H9 (cell line): Measurements from ENCODE around the gene EMX2. TPM values are rescaled to one million over a fixed set of nuclear protein-coding genes. Genes with fewer than 3 reads are reported as not detected.

Experiments used
- DNase-seq: peaks from one replicate; pipeline ENCODE4 v3.0.0-alpha.2; 2017
- H2AFZ ChIP-seq: one replicate; pipeline ENCODE4 v1.6.1; 2013; ENCODE audit warnings: mild to moderate bottlenecking, low read length, control low read depth, moderate library complexity
- H2AK5ac ChIP-seq: 2 replicates; pipeline ENCODE4 v1.6.1; 2013; ENCODE audit warnings: low read length, control low read depth, mixed read lengths; ENCODE audit not compliant: insufficient read length
- H2BK120ac ChIP-seq: one replicate; pipeline ENCODE4 v1.6.1; 2013; ENCODE audit warnings: low read depth, mild to moderate bottlenecking, low read length, control low read depth, inconsistent platforms; ENCODE audit not compliant: poor library complexity, severe bottlenecking
- H2BK12ac ChIP-seq: 2 replicates; pipeline ENCODE4 v1.6.1; 2013; ENCODE audit warnings: low read length, control low read depth, mixed read lengths, low read depth; ENCODE audit not compliant: insufficient read length
- H2BK15ac ChIP-seq: 2 replicates; pipeline ENCODE4 v1.6.1; 2013; ENCODE audit warnings: low read depth, low read length, control low read depth
- H2BK20ac ChIP-seq: one replicate; pipeline ENCODE4 v1.6.1; 2013; ENCODE audit warnings: low read depth, mild to moderate bottlenecking, low read length, control low read depth, inconsistent platforms; ENCODE audit not compliant: poor library complexity, severe bottlenecking
- H2BK5ac ChIP-seq: 2 replicates; pipeline ENCODE4 v1.6.1; 2013; ENCODE audit warnings: low read length, control low read depth, mixed read lengths; ENCODE audit not compliant: insufficient read length
- H3K14ac ChIP-seq: 2 replicates; pipeline ENCODE4 v1.6.1; 2013; ENCODE audit warnings: low read length, control low read depth; ENCODE audit not compliant: insufficient read depth
- H3K18ac ChIP-seq: 2 replicates; pipeline ENCODE4 v1.6.1; 2013; ENCODE audit warnings: low read depth, mild to moderate bottlenecking, mixed read lengths, low read length, control low read depth; ENCODE audit not compliant: insufficient read length
- H3K23ac ChIP-seq: 2 replicates; pipeline ENCODE4 v1.6.1; 2013; ENCODE audit warnings: low read length, control low read depth, mixed read lengths, low read depth; ENCODE audit not compliant: insufficient read length
- H3K23me2 ChIP-seq: 2 replicates; pipeline ENCODE4 v1.6.1; 2013; ENCODE audit warnings: low read depth, mild to moderate bottlenecking, mixed read lengths, low read length, control low read depth; ENCODE audit not compliant: insufficient read length, poor library complexity, severe bottlenecking
- H3K27ac ChIP-seq: 2 replicates; pipeline ENCODE4 v1.5.1; 2013; ENCODE audit warnings: low read length, control low read depth, mixed read lengths, low read depth; ENCODE audit not compliant: insufficient read length
- H3K27me3 ChIP-seq: 2 replicates; pipeline ENCODE4 v1.6.1; 2013; ENCODE audit warnings: low read length, control low read depth, inconsistent platforms; ENCODE audit not compliant: insufficient read depth
- H3K4ac ChIP-seq: 2 replicates; pipeline ENCODE4 v1.6.1; 2013; ENCODE audit warnings: low read depth, mild to moderate bottlenecking, control low read depth, inconsistent platforms, low read length, moderate library complexity
- H3K4me1 ChIP-seq: 2 replicates; pipeline ENCODE4 v1.6.1; 2013; ENCODE audit warnings: low read length, control low read depth, inconsistent platforms; ENCODE audit not compliant: insufficient read depth
- H3K4me2 ChIP-seq: 2 replicates; pipeline ENCODE4 v1.6.1; 2013; ENCODE audit warnings: low read length, control low read depth, mixed read lengths; ENCODE audit not compliant: insufficient read length, insufficient read depth
- H3K56ac ChIP-seq: 2 replicates; pipeline ENCODE4 v1.6.1; 2013; ENCODE audit warnings: low read depth, mild to moderate bottlenecking, mixed read lengths, low read length, control low read depth; ENCODE audit not compliant: insufficient read length
- H3K79me1 ChIP-seq: 2 replicates; pipeline ENCODE4 v1.6.1; 2013; ENCODE audit warnings: low read depth, mild to moderate bottlenecking, moderate library complexity, low read length, control low read depth, inconsistent platforms; ENCODE audit not compliant: insufficient read depth, poor library complexity, severe bottlenecking
- H3K79me2 ChIP-seq: 2 replicates; pipeline ENCODE4 v1.6.1; 2013; ENCODE audit warnings: low read length, control low read depth, inconsistent platforms; ENCODE audit not compliant: insufficient read depth
- H3K9ac ChIP-seq: 2 replicates; pipeline ENCODE4 v1.6.1; 2013; ENCODE audit warnings: low read length, control low read depth, mixed read lengths; ENCODE audit not compliant: insufficient read length; ENCODE audit errors: extremely low read depth
- H3K9me3 ChIP-seq: one replicate; pipeline ENCODE4 v1.6.1; 2013; ENCODE audit warnings: low read depth, low read length, inconsistent platforms; ENCODE audit not compliant: control insufficient read depth
- H3T11ph ChIP-seq: one replicate; pipeline ENCODE4 v1.6.1; 2013; ENCODE audit warnings: mild to moderate bottlenecking, low read length, control low read depth, inconsistent platforms
- H4K20me1 ChIP-seq: one replicate; pipeline ENCODE4 v1.6.1; 2013; ENCODE audit not compliant: control insufficient read depth, insufficient read length, insufficient read depth
- H4K5ac ChIP-seq: 2 replicates; pipeline ENCODE4 v1.6.1; 2013; ENCODE audit warnings: low read depth, mild to moderate bottlenecking, mixed read lengths, low read length, control low read depth; ENCODE audit not compliant: insufficient read length
- H4K8ac ChIP-seq: replicated peaks from 2 replicates; pipeline ENCODE4 v1.6.1; 2013; ENCODE audit warnings: low read length, control low read depth, mixed read lengths, low read depth; ENCODE audit not compliant: insufficient read length
- H4K91ac ChIP-seq: 2 replicates; pipeline ENCODE4 v1.6.1; 2013; ENCODE audit warnings: low read depth, mild to moderate bottlenecking, moderate library complexity, mixed read lengths, low read length, control low read depth; ENCODE audit not compliant: insufficient read length
- H3K27ac Mint-ChIP-seq, 3 experiments: 2 replicates in 2 of 3; 3 replicates in 1 of 3; pipeline ENCODE4 v1.8.0; 2020 to 2021; ENCODE audit warnings: mixed read lengths in 3 of 3, mild to moderate bottlenecking in 1 of 3, moderate library complexity in 1 of 3
- H3K27me3 Mint-ChIP-seq: 2 replicates; pipeline ENCODE4 v1.8.0; 2021; ENCODE audit warnings: low read depth, mild to moderate bottlenecking, moderate library complexity, mixed read lengths
- H3K36me3 Mint-ChIP-seq, 3 experiments: 2 replicates in 2 of 3; 3 replicates in 1 of 3; pipeline ENCODE4 v1.8.0; 2020 to 2021; ENCODE audit warnings: low read depth in 3 of 3, mixed read lengths in 3 of 3; ENCODE audit not compliant: insufficient read depth in 1 of 3
- H3K4me1 Mint-ChIP-seq, 2 experiments: 2 replicates each; pipeline ENCODE4 v1.8.0; 2020; ENCODE audit warnings: mixed read lengths in 2 of 2
- H3K4me3 Mint-ChIP-seq, 2 experiments: 2 replicates in 1 of 2; 3 replicates in 1 of 2; pipeline ENCODE4 v1.8.0; 2020 to 2021; ENCODE audit warnings: mild to moderate bottlenecking in 2 of 2, mixed read lengths in 2 of 2, moderate library complexity in 1 of 2
- H3K9me3 Mint-ChIP-seq, 2 experiments: 2 replicates in 1 of 2; 3 replicates in 1 of 2; pipeline ENCODE4 v1.8.0; 2020; ENCODE audit warnings: mild to moderate bottlenecking in 2 of 2, mixed read lengths in 2 of 2, moderate library complexity in 1 of 2
- CTCF ChIP-seq: fragments of 200-600 bp; sonication (generic); conservative IDR thresholded peaks from 3 replicates; pipeline ENCODE4 v1.8.0; 2021; ENCODE audit warnings: antibody characterized with exemption, mild to moderate bottlenecking
- WGBS: extraction: QIAGEN DNeasy Blood & Tissue Kit; methylation state at CpG from one replicate; pipeline ENCODE4 v1.1.7; 2013; ENCODE audit warnings: missing lambda C conversion rate, low lambda C conversion rate, mixed read lengths; ENCODE audit not compliant: insufficient read length; ENCODE audit errors: extremely low coverage; 5-methylcytosine and 5-hydroxymethylcytosine counted together
- total RNA-seq: library from RNA; stranded (reverse); gene quantifications from 2 replicates; pipeline ENCODE4 v1.2.1, GENCODE V29; 2021

The EMX2 gene
- total RNA-seq, 1 experiment from 2014 or later, result not detected

GRCh38 chr10:117569610-117570390, 27.3 kb downstream of the EMX2 start:
- no peaks in the 10 kb centered on the region for H4K20me1 ChIP-seq
- no peak for DNase-seq

More at GRCh38 chr10:117569610-117570390, 27.3 kb downstream of the EMX2 start:
- Histone ChIP-seq H2BK15ac (no peak overlapping the region), H3K9ac (no peak overlapping the region), H3K4ac (no peak overlapping the region), H2BK5ac (no peak overlapping the region), H3K4me2 (no peak overlapping the region), H3K79me1 (no peaks in the 10 kb centered on the region), H3K23ac (no peak overlapping the region), H3K27me3 (no peaks in the 10 kb centered on the region; the same call in 1 of the 2 replicates), H3T11ph (no peak overlapping the region), H3K9me3 (no peaks in the 10 kb centered on the region), H4K91ac (no peak overlapping the region), H3K79me2 (no peaks in the 10 kb centered on the region), H3K23me2 (no peaks in the 10 kb centered on the region), H3K27ac (no peak overlapping the region), H4K8ac (no peak overlapping the region), H3K4me1 (no peaks in the 10 kb centered on the region), H2BK20ac (no peak overlapping the region), H2BK12ac (no peak overlapping the region), H3K56ac (no peak overlapping the region), H4K5ac (no peak overlapping the region), H3K18ac (no peak overlapping the region), H2AK5ac (no peak overlapping the region), H3K14ac (no peak overlapping the region), H2AFZ (no peak overlapping the region), H2BK120ac (no peak overlapping the region)
- no peak for TF ChIP-seq CTCF
- peak overlapping the region in 1 of 3 experiments; percentile 30; a peak in 1 of 7 replicates for H3K27ac Mint-ChIP-seq
- no peaks in the 10 kb centered on the region; a peak in 1 of 5 replicates for H3K9me3 Mint-ChIP-seq
- WGBS, result no CpG with 5 or more reads among the region's 9 CpGs
- H3K4me1 Mint-ChIP-seq, result peaks cover 10 to 14% of the 10 kb centered on the region in 2 experiments
- peaks cover 55% of the 10 kb centered on the region for H3K27me3 Mint-ChIP-seq
- no peaks in the 10 kb centered on the region; a peak in 1 of 7 replicates for H3K36me3 Mint-ChIP-seq
- no peak overlapping the region for H3K4me3 Mint-ChIP-seq
